Type B pancreatic cell (in vitro differentiated cells): ENCODE data around the gene TOLLIP. TPM values are rescaled to one million over a fixed set of nuclear protein-coding genes. Genes with fewer than 3 reads are reported as not detected.
"Not testable (repeated sequence)": the region's sequence is repeated elsewhere in the genome, so short reads cannot be mapped to it uniquely, and the experiment has no call there.

Experiments used
- DNase-seq: peaks from one replicate; pipeline ENCODE4 v3.0.0; 2021; ENCODE audit warnings: mixed read lengths; ENCODE audit not compliant: unreplicated experiment; ENCODE audit errors: extremely low spot score
- H3K27ac Mint-ChIP-seq: 2 replicates; pipeline ENCODE4 v1.8.0; 2021; ENCODE audit warnings: mild to moderate bottlenecking, mixed read lengths
- H3K27me3 Mint-ChIP-seq: 2 replicates; pipeline ENCODE4 v1.8.0; 2021; ENCODE audit warnings: mixed read lengths
- H3K36me3 Mint-ChIP-seq: 2 replicates; pipeline ENCODE4 v1.8.0; 2021; ENCODE audit warnings: mixed read lengths
- H3K4me1 Mint-ChIP-seq: one replicate; pipeline ENCODE4 v1.8.0; 2021; ENCODE audit warnings: mixed read lengths; ENCODE audit not compliant: unreplicated experiment
- H3K4me3 Mint-ChIP-seq: 2 replicates; pipeline ENCODE4 v1.8.0; 2021; ENCODE audit warnings: mild to moderate bottlenecking, mixed read lengths
- H3K9me3 Mint-ChIP-seq: 2 replicates; pipeline ENCODE4 v1.8.0; 2021; ENCODE audit warnings: mixed read lengths
- total RNA-seq: library from RNA; stranded (reverse); gene quantifications from 2 replicates; pipeline ENCODE4 v1.2.1, GENCODE V29; 2021; ENCODE audit warnings: low replicate concordance
- TF ChIP-seq, protein P1 (sequence below): fragments of 200-600 bp; sonication (generic); conservative IDR thresholded peaks from 2 replicates; pipeline ENCODE4 v1.5.0; 2021; ENCODE audit warnings: antibody characterized with exemption, mild to moderate bottlenecking

TOLLIP gene
- total RNA-seq, 1 donor from 2014 or later: 49.2 TPM

- no peak for DNase-seq
- H3K27me3 Mint-ChIP-seq: no peaks in the 10 kb centered on the region
- no peaks in the 10 kb centered on the region for H3K9me3 Mint-ChIP-seq
- no peak overlapping the region for H3K4me3 Mint-ChIP-seq
- no peak overlapping the region for H3K27ac Mint-ChIP-seq
- H3K36me3 Mint-ChIP-seq: no peaks in the 10 kb centered on the region
- H3K4me1 Mint-ChIP-seq: no peaks in the 10 kb centered on the region
- TF ChIP-seq, protein P1, sequence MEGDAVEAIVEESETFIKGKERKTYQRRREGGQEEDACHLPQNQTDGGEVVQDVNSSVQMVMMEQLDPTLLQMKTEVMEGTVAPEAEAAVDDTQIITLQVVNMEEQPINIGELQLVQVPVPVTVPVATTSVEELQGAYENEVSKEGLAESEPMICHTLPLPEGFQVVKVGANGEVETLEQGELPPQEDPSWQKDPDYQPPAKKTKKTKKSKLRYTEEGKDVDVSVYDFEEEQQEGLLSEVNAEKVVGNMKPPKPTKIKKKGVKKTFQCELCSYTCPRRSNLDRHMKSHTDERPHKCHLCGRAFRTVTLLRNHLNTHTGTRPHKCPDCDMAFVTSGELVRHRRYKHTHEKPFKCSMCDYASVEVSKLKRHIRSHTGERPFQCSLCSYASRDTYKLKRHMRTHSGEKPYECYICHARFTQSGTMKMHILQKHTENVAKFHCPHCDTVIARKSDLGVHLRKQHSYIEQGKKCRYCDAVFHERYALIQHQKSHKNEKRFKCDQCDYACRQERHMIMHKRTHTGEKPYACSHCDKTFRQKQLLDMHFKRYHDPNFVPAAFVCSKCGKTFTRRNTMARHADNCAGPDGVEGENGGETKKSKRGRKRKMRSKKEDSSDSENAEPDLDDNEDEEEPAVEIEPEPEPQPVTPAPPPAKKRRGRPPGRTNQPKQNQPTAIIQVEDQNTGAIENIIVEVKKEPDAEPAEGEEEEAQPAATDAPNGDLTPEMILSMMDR: no peak
Observed at GRCh38 chr11:1251236-1251770, 58.1 kb downstream of the TOLLIP start.

- not testable (repeated sequence) for DNase-seq, H3K36me3 Mint-ChIP-seq, H3K4me1 Mint-ChIP-seq, H3K9me3 Mint-ChIP-seq, H3K27me3 Mint-ChIP-seq, H3K27ac Mint-ChIP-seq, H3K4me3 Mint-ChIP-seq
Observed at GRCh38 chr11:1250411-1250810, 59.0 kb downstream of the TOLLIP start.

GRCh38 chr11:1248951-1249350 is 60.5 kb downstream of the TOLLIP start:
- not testable (repeated sequence) for H3K27me3 Mint-ChIP-seq, H3K27ac Mint-ChIP-seq, H3K36me3 Mint-ChIP-seq, H3K9me3 Mint-ChIP-seq, H3K4me1 Mint-ChIP-seq, DNase-seq, H3K4me3 Mint-ChIP-seq

DNA sequence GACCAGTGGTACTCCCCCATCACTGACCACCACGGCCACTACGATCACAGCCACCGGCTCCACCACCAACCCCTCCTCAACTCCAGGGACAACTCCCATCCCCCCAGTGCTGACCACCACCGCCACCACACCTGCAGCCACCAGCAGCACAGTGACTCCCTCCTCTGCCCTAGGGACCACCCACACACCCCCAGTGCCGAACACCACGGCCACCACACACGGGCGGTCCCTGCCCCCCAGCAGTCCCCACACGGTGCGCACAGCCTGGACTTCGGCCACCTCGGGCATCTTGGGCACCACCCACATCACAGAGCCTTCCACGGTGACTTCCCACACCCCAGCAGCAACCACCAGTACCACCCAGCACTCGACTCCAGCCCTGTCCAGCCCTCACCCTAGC is 62.4 kb downstream of the TOLLIP start:
- not testable (repeated sequence) for H3K9me3 Mint-ChIP-seq, DNase-seq, H3K36me3 Mint-ChIP-seq, H3K4me1 Mint-ChIP-seq, H3K27ac Mint-ChIP-seq, H3K4me3 Mint-ChIP-seq, H3K27me3 Mint-ChIP-seq

DNA sequence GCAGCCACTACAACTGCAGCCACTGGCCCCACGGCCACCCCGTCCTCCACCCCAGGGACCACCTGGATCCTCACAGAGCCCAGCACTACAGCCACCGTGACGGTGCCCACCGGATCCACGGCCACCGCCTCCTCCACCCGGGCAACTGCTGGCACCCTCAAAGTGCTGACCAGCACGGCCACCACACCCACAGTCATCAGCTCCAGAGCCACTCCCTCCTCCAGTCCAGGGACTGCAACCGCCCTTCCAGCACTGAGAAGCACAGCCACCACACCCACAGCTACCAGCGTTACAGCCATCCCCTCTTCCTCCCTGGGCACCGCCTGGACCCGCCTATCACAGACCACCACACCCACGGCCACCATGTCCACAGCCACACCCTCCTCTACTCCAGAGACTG is 63.1 kb downstream of the TOLLIP start:
- DNase-seq, H3K27ac Mint-ChIP-seq, H3K36me3 Mint-ChIP-seq, H3K4me3 Mint-ChIP-seq, H3K9me3 Mint-ChIP-seq, H3K4me1 Mint-ChIP-seq, H3K27me3 Mint-ChIP-seq: not testable (repeated sequence)

DNA sequence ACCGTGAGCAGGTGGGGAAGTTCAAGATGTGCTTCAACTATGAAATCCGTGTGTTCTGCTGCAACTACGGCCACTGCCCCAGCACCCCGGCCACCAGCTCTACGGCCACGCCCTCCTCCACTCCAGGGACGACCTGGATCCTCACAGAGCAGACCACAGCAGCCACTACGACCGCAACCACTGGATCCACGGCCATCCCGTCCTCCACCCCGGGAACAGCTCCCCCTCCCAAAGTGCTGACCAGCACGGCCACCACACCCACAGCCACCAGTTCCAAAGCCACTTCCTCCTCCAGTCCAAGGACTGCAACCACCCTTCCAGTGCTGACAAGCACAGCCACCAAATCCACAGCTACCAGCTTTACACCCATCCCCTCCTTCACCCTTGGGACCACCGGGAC is 63.7 kb downstream of the TOLLIP start:
- H3K27me3 Mint-ChIP-seq, H3K27ac Mint-ChIP-seq, H3K36me3 Mint-ChIP-seq, H3K4me1 Mint-ChIP-seq, DNase-seq, H3K4me3 Mint-ChIP-seq, H3K9me3 Mint-ChIP-seq: not testable (repeated sequence)

GRCh38 chr11:1244557-1244956 is 64.9 kb downstream of the TOLLIP start:
- H3K9me3 Mint-ChIP-seq, DNase-seq, H3K36me3 Mint-ChIP-seq: not testable (repeated sequence)

DNA sequence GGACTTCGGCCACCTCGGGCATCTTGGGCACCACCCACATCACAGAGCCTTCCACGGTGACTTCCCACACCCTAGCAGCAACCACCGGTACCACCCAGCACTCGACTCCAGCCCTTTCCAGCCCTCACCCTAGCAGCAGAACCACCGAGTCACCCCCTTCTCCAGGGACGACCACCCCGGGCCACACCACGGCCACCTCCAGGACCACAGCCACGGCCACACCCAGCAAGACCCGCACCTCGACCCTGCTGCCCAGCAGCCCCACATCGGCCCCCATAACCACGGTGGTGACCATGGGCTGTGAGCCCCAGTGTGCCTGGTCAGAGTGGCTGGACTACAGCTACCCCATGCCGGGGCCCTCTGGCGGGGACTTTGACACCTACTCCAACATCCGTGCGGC is 65.9 kb downstream of the TOLLIP start:
- H3K27ac Mint-ChIP-seq, H3K9me3 Mint-ChIP-seq, H3K36me3 Mint-ChIP-seq, H3K4me3 Mint-ChIP-seq, H3K27me3 Mint-ChIP-seq, DNase-seq, H3K4me1 Mint-ChIP-seq: not testable (repeated sequence)

More at GRCh38 chr11:1244557-1244956, 64.9 kb downstream of the TOLLIP start:
- H3K27me3 Mint-ChIP-seq, H3K4me3 Mint-ChIP-seq, H3K4me1 Mint-ChIP-seq, H3K27ac Mint-ChIP-seq: not testable (repeated sequence)

DNA sequence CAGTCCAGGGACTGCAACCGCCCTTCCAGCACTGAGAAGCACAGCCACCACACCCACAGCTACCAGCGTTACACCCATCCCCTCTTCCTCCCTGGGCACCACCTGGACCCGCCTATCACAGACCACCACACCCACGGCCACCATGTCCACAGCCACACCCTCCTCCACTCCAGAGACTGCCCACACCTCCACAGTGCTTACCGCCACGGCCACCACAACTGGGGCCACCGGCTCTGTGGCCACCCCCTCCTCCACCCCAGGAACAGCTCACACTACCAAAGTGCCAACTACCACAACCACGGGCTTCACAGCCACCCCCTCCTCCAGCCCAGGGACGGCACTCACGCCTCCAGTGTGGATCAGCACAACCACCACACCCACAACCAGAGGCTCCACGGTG is 66.7 kb downstream of the TOLLIP start:
- not testable (repeated sequence) for H3K4me1 Mint-ChIP-seq, H3K27ac Mint-ChIP-seq, DNase-seq, H3K36me3 Mint-ChIP-seq, H3K9me3 Mint-ChIP-seq, H3K27me3 Mint-ChIP-seq, H3K4me3 Mint-ChIP-seq

DNA sequence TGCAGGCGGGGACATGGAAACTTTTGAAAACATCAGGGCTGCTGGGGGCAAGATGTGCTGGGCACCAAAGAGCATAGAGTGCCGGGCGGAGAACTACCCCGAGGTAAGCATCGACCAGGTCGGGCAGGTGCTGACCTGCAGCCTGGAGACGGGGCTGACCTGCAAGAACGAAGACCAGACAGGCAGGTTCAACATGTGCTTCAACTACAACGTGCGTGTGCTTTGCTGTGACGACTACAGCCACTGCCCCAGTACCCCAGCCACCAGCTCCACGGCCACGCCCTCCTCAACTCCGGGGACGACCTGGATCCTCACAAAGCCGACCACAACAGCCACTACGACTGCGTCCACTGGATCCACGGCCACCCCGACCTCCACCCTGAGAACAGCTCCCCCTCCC is 67.1 kb downstream of the TOLLIP start:
- DNase-seq: no peak
- TF ChIP-seq, protein P1: no peak
- Mint-ChIP-seq H3K27ac (no peak overlapping the region), H3K4me3 (no peak overlapping the region), H3K9me3 (no peaks in the 10 kb centered on the region), H3K27me3 (no peaks in the 10 kb centered on the region), H3K4me1 (no peaks in the 10 kb centered on the region), H3K36me3 (no peaks in the 10 kb centered on the region)
